ENCODE data around the gene GLYATL1B. TPM values are rescaled to one million over a fixed set of nuclear protein-coding genes. Genes with fewer than 3 reads are reported as not detected.
"Not testable (repeated sequence)": the region's sequence is repeated elsewhere in the genome, so short reads cannot be mapped to it uniquely, and the experiment has no call there.

GLYATL1B gene
- polyA plus RNA-seq, 6 donors from 2014 or later: 0.52 to 2.4 (median 1.6) TPM; not detected in 1

DNA sequence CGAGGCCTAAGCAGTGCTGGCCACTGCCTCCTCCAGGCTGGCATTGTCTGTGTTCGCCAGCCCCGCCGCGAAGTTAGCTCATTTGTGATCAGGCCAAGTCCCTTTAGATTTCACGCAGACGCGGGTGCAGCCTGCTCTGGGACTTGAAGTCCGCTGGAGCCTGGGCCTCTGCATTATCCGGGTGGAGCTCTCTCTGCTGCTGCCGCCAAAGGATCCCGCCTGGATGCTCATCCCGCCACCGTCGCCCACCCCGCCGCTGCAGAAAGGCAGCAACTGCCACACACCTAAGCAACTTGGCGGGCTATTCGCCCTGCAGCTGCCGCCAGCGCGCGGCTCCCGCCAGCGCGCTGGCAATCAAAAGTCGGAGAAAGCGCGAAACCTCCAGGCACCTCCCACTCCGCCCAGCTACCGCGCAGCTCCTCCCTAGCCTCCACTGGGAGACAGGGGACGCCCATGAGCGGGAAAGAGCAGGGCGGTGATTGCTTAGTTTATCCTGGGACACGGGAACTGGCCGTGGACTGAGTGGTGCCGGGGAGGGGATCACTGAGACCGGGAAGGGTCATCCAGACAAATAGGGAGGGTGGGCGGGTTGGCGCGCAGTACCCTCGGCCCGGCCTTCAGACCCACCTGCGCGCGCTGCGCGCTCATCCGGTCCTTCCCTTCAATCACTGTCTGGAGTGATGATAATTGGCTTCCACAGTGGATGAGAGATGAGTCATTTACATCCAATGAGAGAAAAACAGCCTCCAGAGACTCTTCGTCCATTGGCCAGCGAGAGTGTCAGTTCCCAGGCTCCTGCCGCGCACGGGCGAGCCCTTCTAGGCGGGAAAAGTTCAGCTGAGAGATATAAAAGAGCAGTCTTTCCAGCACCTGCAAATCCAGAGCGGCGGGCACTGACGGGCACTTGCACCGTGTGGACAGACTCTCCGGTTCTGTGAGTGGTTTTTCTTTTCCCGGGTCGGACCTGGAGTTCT, 20.5 kb downstream of the GLYATL1B start, which contains the start of gene FAM111B:
Gene FAM111B (plus strand): TSS at position 875 of the 974 bp plus-strand sequence. CDS start 2,389 bp downstream, outside the sequence.
- peak; percentile 38 to 46 for ATAC-seq (ENCODE audit: low read depth in 2 of 2)
- peaks cover 69 to 78% (median 75%) of the 10 kb centered on the region in 3 donors for H3K4me1 Mint-ChIP-seq
- peaks cover 0 to 2% (median 0%) of the 10 kb centered on the region in 7 donors for H3K9me3 Mint-ChIP-seq
- peak; percentile 54 for DNase-seq
- H3K36me3 Mint-ChIP-seq: no peaks in the 10 kb centered on the region
- H3K4me3 Mint-ChIP-seq: peak within 1 kb of the TSS; percentile 87 to 99 (median 95)
- no peaks in the 10 kb centered on the region for H3K27me3 Mint-ChIP-seq
- H3K27ac Mint-ChIP-seq: peak within 1 kb of the TSS; percentile 51 to 96 (median 92)

DNA sequence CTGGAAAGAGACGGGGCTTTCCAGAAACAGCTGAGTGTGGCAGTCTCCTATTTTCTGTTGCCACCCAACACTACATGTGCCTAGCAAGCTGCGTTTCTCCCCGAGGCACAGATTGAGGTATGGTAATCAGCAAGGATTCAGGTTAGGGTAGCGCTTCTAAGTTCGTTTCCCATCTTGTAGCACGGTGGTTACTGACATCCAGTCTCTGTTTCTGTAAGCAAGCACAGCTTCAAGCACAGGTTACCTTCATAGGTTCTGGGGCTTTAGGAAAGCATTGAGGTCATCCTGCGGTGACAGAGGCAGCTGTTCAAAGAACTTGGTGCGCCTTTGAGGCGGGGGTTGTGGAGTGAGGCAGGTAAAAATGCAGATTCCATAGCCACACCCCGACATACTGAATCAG, 21.6 kb downstream of the GLYATL1B start:
- peak; percentile 21 to 24 for ATAC-seq (ENCODE audit: low read depth in 2 of 2)
- DNase-seq: peak; percentile 26

DNA sequence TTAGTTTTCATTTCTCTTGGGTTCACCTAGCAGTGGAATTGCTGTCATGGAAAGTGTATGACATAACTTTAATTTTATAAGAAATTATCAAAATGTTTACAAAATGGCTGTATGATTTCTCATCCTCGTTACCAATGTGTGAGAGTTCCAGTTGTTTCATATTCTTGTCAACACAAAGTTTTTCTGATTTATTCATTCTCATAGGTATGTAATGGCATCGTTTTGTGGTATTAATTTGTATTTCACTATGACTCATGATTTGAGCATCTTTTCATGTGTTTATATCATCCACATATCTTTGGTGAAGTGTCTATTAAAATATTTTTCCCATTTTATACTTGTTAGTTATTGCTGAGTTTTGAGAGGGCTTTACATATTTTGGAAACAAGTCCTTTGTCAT, 26.4 kb downstream of the GLYATL1B start:
- no peaks in the 10 kb centered on the region for H3K27me3 Mint-ChIP-seq
- DNase-seq (no peak), ATAC-seq (ENCODE audit: low read depth in 2 of 2) (no peak)
- peaks cover 2 to 33% of the 10 kb centered on the region in 2 donors for H3K36me3 Mint-ChIP-seq
- peaks cover 24 to 52% (median 25%) of the 10 kb centered on the region in 3 donors for H3K4me1 Mint-ChIP-seq
- peak overlapping the region in 1 of 6 donors; percentile 6 for H3K27ac Mint-ChIP-seq
- no peak overlapping the region for H3K4me3 Mint-ChIP-seq
- peaks cover 0 to 19% (median 12%) of the 10 kb centered on the region in 7 donors for H3K9me3 Mint-ChIP-seq

More for the DNA sequence above, 21.6 kb downstream of the GLYATL1B start:
- not testable (repeated sequence) for H3K36me3 Mint-ChIP-seq, H3K27me3 Mint-ChIP-seq, H3K9me3 Mint-ChIP-seq
- Mint-ChIP-seq H3K4me1 (peaks cover 63 to 75% (median 67%) of the 10 kb centered on the region in 3 donors), H3K27ac (peak overlapping the region in 5 of 6 donors; percentile 51 to 95 (median 88)), H3K4me3 (peak overlapping the region; percentile 87 to 99 (median 95))

DNA sequence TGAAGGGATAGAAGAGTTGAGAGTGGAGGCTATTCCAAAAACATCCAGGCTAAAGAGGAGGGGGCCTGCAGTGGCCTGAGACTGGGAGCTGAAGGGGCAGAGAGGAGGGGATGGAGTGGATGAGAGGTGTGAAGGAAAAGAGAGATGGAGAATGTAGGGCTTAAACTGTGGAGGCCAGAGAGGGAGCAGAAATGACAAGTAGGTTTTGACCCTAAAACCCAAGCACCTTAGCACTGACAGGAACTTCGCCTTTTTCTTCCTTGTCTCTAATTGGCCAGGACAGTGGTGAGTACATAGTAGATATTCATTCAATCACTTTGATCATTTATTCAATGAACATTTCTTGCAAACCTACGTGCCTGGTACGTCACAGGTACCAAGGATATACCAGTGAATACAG, 28.2 kb downstream of the GLYATL1B start:
- Mint-ChIP-seq H3K4me1 (peaks cover 6 to 34% (median 6%) of the 10 kb centered on the region in 3 donors), H3K27ac (peak overlapping the region in 1 of 6 donors; percentile 75), H3K4me3 (no peak overlapping the region), H3K36me3 (peaks cover 11 to 43% of the 10 kb centered on the region in 2 donors), H3K9me3 (peaks cover 0 to 38% (median 28%) of the 10 kb centered on the region in 7 donors), H3K27me3 (no peaks in the 10 kb centered on the region)
- ATAC-seq (ENCODE audit: low read depth in 2 of 2) (no peak), DNase-seq (no peak)

DNA sequence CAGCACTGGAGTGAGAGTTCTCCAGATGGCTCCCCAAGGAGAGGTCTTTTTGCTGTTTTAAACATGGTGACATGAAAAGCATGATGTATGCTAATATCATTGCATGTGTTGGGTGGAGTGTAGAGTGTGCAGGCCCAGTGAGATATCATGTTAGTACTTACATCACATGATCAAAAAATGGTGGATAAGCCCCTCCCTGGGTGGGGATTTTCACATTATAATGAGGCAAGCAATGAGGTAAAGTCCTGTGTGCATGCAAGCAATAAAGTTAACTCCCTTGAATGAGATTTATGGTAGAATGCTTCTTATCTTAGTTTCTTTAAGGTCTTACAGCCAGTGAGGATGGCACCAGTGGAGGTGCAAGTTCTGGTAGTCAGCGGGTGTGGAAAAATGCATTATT, 29.4 kb downstream of the GLYATL1B start:
- DNase-seq: no peak
- no peak for ATAC-seq (ENCODE audit: low read depth in 2 of 2)
- Mint-ChIP-seq H3K4me3 (no peak overlapping the region), H3K9me3 (peaks cover 0 to 40% (median 28%) of the 10 kb centered on the region in 7 donors), H3K36me3 (peaks cover 14 to 43% of the 10 kb centered on the region in 2 donors), H3K4me1 (peaks cover 0 to 31% (median 0%) of the 10 kb centered on the region in 3 donors), H3K27me3 (no peaks in the 10 kb centered on the region), H3K27ac (peak overlapping the region in 2 of 6 donors; percentile 10 to 16)

DNA sequence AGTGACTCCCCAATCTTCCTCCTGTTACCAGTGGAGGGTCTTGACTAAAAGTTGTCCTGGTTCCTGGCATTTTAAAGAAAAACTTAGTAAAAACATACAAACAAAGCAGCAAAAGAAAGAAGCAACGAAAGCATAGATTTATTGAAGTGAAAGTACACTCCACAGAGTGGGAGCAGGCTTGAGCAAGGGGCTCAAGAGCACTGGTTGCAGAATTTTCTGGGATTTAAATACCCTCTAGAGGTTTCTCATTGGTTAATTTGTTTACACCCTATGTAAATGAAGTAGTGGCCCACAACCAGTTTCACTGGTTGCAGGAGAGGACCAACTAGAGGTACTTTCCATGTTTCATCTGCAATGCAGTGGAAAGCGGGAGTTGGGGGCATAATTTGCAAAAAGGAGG, 31.7 kb downstream of the GLYATL1B start:
- DNase-seq (no peak), ATAC-seq (ENCODE audit: low read depth in 2 of 2) (no peak)
- no peaks in the 10 kb centered on the region for H3K27me3 Mint-ChIP-seq
- no peak overlapping the region for H3K27ac Mint-ChIP-seq
- H3K4me3 Mint-ChIP-seq: no peak overlapping the region
- H3K9me3 Mint-ChIP-seq: peaks cover 0 to 40% (median 28%) of the 10 kb centered on the region in 7 donors
- peaks cover 7 to 30% (median 8%) of the 10 kb centered on the region in 3 donors for H3K4me1 Mint-ChIP-seq
- H3K36me3 Mint-ChIP-seq: peaks cover 14 to 43% of the 10 kb centered on the region in 2 donors

DNA sequence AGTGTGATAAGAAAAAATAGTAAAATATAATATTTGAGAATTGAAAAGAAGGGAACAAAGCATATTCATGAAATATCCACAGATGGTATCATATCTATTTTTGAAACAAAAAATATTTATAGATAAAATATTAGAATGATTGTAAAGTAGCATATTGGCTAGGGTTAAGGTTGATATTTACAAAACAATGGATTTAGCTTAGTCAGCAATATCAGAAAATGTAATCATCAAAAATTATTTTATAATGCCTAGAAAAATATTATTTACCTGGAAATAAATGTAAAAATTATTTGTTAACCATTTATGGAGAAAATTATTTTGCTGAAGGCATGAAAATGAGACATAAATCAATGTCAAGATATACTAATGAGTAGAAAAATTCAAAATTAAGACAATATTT, 33.7 kb downstream of the GLYATL1B start:
- Mint-ChIP-seq H3K4me3 (no peak overlapping the region), H3K9me3 (peaks cover 0 to 47% (median 32%) of the 10 kb centered on the region in 7 donors), H3K36me3 (peaks cover 20 to 38% of the 10 kb centered on the region in 2 donors), H3K27ac (no peak overlapping the region), H3K27me3 (no peaks in the 10 kb centered on the region), H3K4me1 (peaks cover 8 to 9% (median 8%) of the 10 kb centered on the region in 3 donors)
- ATAC-seq (ENCODE audit: low read depth in 2 of 2) (no peak), DNase-seq (no peak)

DNA sequence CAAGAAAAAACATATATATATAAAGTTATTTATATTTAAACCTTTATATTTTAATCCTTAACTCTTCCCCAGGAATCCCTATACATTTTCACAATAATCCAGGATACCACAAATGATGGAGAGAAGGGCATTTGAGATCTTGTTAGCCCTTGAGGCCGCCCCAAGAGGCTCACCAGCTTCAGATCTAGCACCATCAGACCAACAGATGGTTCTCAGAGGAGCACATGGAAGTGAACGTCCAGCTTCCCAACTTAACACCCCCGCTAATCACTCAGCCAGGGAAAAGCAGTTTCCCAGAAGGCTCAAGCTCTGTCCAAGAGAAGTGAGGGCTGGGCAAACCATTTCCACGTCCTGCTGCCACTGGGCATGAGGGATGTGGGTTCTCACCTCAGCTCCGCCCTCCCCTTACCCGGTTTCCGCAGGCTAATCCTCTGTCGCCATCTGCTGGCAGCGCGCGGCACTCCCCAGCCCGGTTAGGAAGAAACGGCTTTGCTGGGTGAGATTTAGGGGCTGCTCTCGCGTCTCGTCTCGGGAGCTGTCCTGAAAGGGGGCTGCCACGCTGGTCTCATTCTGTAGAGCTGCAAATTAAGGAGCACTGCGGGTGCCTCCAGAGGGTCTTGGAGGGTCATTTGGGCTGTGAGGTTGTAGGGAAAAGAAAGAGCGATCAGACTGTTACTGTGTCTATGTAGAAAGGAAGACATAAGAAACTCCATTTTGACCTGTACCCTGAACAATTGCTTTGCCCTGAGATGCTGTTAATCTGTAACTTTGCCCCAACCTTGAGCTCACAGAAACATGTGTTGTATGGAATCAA, 49.7 kb downstream of the GLYATL1B start:
- Mint-ChIP-seq H3K36me3 (peaks cover 24 to 39% of the 10 kb centered on the region in 2 donors), H3K9me3 (peaks cover 4 to 32% (median 21%) of the 10 kb centered on the region in 7 donors), H3K4me1 (peaks cover 16 to 26% (median 21%) of the 10 kb centered on the region in 3 donors), H3K4me3 (peak overlapping the region in 6 of 8 donors; percentile 4 to 85 (median 72)), H3K27me3 (no peaks in the 10 kb centered on the region), H3K27ac (peak overlapping the region in 5 of 6 donors; percentile 51 to 95 (median 93))
- peak; percentile 83 for DNase-seq
- peak; percentile 99 for ATAC-seq (ENCODE audit: low read depth in 2 of 2)

DNA sequence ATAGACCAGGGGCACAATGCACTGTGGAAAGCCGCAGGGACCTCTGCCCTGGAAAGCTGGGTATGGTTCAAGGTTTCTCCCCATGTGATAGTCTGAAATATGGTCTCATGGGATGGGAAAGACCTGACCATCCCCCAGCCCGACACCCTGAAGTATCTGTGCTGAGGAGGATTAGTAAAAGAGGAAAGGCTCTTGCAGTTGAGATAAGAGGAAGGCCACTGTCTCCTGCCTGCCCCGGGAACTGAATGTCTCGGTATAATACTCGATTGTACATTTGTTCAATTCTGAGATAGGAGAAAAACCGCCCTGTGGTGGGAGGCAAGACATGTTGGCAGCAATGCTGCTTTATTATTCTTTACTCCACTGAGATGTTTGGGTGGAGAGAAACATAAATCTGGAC, 50.4 kb downstream of the GLYATL1B start:
- H3K27ac Mint-ChIP-seq; H3K4me3 Mint-ChIP-seq; DNase-seq; H3K27me3 Mint-ChIP-seq; ATAC-seq (ENCODE audit: low read depth in 2 of 2): not testable (repeated sequence)
- H3K36me3 Mint-ChIP-seq: peaks cover 19 to 35% of the 10 kb centered on the region in 2 donors
- peaks cover 4 to 25% (median 14%) of the 10 kb centered on the region in 7 donors for H3K9me3 Mint-ChIP-seq
- peaks cover 22 to 33% (median 27%) of the 10 kb centered on the region in 3 donors for H3K4me1 Mint-ChIP-seq

DNA sequence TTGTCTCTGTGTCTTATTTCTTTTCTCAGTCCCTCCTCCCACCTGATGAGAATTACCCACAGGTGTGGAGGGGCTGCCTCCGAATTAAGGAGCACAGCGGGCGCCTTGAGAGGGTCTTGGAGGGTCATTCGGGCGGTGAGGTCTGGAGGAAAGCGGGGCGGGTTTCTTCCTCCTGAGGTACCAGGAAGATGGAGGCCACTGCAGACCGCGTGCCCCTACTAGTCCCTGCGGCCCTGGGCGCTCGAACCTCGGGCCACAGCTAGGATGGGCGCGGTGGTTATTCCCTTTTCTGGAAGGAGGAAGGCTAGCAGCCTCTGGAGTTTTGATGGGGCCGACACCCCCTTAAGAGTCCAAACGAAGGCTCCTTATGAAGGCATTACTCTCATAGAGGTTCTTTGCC, 51.1 kb downstream of the GLYATL1B start:
- DNase-seq (no peak), ATAC-seq (ENCODE audit: low read depth in 2 of 2) (no peak)
- Mint-ChIP-seq H3K4me3 (peak overlapping the region in 1 of 8 donors; percentile 35), H3K27ac (peak overlapping the region in 1 of 6 donors; percentile 38), H3K36me3 (peaks cover 15 to 32% of the 10 kb centered on the region in 2 donors), H3K9me3 (peaks cover 2 to 20% (median 9%) of the 10 kb centered on the region in 7 donors), H3K27me3 (no peaks in the 10 kb centered on the region), H3K4me1 (peaks cover 28 to 38% (median 33%) of the 10 kb centered on the region in 3 donors)

DNA sequence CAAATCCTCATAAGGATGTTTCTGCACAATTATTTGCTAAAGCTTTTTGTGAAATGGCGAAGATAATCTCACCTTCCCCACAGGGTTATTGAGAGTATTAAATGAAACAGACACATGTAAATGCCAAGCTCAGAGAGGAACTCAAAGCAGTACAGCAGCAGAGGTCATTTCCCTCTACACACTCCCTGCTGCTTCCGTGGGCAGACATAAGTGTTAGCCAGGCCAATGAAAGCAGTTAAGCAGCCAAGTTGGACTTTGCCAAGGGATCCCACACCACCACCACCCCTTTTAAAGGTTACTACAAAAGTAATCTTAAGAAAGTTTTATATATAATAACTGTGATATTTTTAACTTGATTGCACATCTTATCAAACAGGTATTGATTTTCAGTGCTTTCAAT, 52.5 kb downstream of the GLYATL1B start:
- Mint-ChIP-seq H3K9me3 (peaks cover 0 to 7% (median 2%) of the 10 kb centered on the region in 7 donors), H3K27ac (peak overlapping the region in 1 of 6 donors; percentile 38), H3K4me3 (no peak overlapping the region), H3K4me1 (peaks cover 40 to 48% (median 43%) of the 10 kb centered on the region in 3 donors), H3K27me3 (no peaks in the 10 kb centered on the region), H3K36me3 (peaks cover under 1 to 20% of the 10 kb centered on the region in 2 donors)
- ATAC-seq (ENCODE audit: low read depth in 2 of 2) (no peak), DNase-seq (no peak)

DNA sequence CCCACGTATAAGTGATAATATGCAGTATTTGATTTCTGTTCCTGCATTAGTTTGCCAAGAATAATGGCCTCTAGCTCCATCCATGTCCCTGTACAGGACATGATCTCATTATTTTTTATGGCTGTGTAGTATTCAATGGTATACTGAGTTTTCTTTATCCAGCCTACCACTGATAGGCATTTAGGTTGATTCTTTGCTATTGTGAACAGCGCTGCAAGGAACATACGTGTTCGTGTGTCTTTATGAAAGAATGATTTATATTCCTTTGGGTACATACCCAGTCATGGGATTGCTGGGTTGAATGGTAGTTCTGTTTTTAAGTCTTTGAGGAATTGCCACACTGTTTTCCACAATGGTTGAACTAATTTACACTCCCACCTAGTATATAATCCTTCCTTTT, 55.1 kb downstream of the GLYATL1B start:
- no peak for ATAC-seq (ENCODE audit: low read depth in 2 of 2)

More for the DNA sequence above, 55.1 kb downstream of the GLYATL1B start:
- H3K27ac Mint-ChIP-seq: peak overlapping the region in 4 of 6 donors; percentile 21 to 98 (median 90)
- H3K4me3 Mint-ChIP-seq: peak overlapping the region in 7 of 8 donors; percentile 93 to 99 (median 98)
- peaks cover 46 to 51% (median 50%) of the 10 kb centered on the region in 3 donors for H3K4me1 Mint-ChIP-seq
- H3K36me3 Mint-ChIP-seq: peaks cover 0 to 12% of the 10 kb centered on the region in 2 donors
- no peaks in the 10 kb centered on the region for H3K27me3 Mint-ChIP-seq
- DNase-seq: no peak
- H3K9me3 Mint-ChIP-seq: no peaks in the 10 kb centered on the region

Data from naive B cell (primary cell).